Measurements from ENCODE around the gene CAST.

DNA sequence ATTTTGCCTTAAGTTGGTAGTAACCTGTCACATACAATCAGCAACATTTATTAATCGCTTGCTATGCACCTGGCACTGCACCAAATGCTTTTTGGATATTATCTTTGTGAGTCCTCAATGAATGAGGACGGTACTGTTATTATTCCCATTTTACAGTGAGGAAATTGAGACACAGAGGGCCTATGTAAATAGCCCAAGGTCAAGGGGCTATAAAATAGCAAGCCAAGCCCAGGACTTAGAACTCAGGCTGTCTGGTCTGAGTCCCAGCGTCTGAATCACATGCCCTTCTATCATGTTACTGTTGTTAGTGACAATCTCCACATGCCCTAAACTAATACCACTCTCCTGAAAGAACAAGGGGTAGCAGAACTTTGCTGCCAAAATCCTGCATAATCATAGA, 85.5 kb downstream of the CAST start:
- TF ChIP-seq, protein P1, sequence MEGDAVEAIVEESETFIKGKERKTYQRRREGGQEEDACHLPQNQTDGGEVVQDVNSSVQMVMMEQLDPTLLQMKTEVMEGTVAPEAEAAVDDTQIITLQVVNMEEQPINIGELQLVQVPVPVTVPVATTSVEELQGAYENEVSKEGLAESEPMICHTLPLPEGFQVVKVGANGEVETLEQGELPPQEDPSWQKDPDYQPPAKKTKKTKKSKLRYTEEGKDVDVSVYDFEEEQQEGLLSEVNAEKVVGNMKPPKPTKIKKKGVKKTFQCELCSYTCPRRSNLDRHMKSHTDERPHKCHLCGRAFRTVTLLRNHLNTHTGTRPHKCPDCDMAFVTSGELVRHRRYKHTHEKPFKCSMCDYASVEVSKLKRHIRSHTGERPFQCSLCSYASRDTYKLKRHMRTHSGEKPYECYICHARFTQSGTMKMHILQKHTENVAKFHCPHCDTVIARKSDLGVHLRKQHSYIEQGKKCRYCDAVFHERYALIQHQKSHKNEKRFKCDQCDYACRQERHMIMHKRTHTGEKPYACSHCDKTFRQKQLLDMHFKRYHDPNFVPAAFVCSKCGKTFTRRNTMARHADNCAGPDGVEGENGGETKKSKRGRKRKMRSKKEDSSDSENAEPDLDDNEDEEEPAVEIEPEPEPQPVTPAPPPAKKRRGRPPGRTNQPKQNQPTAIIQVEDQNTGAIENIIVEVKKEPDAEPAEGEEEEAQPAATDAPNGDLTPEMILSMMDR (IDR thresholded peaks at IDR 0.05), result no peak
- no peak for TF ChIP-seq POLR2A (IDR thresholded peaks at IDR 0.05)
- no peak for TF ChIP-seq POLR2AphosphoS5 (IDR thresholded peaks at IDR 0.05)

Measured in stomach (tissue), 4 donors.